ENCODE data around the gene CD84. TPM values are rescaled to one million over a fixed set of nuclear protein-coding genes. Genes with fewer than 3 reads are reported as not detected.
"Not testable (repeated sequence)": the region's sequence is repeated elsewhere in the genome, so short reads cannot be mapped to it uniquely, and the experiment has no call there.

CD84 gene
- polyA plus RNA-seq, 1 donor (not counting 4 experiments of a cell fraction or from before 2014, with no cell fraction given), result not detected

- Histone ChIP-seq H3K36me3 (ENCODE audit: control insufficient read depth in 2 of 2, extremely low read depth in 1 of 2, insufficient read depth in 2 of 2, low read length in 2 of 2) (no peaks in the 10 kb centered on the region), H3K27ac (ENCODE audit: control insufficient read depth, insufficient read depth, low read length) (no peak overlapping the region)
- no peak for DNase-seq (ENCODE audit: low read depth, low spot score)
These were observed 58.7 kb downstream of the CD84 start for GRCh38 chr1:160520582-160520981.

DNA sequence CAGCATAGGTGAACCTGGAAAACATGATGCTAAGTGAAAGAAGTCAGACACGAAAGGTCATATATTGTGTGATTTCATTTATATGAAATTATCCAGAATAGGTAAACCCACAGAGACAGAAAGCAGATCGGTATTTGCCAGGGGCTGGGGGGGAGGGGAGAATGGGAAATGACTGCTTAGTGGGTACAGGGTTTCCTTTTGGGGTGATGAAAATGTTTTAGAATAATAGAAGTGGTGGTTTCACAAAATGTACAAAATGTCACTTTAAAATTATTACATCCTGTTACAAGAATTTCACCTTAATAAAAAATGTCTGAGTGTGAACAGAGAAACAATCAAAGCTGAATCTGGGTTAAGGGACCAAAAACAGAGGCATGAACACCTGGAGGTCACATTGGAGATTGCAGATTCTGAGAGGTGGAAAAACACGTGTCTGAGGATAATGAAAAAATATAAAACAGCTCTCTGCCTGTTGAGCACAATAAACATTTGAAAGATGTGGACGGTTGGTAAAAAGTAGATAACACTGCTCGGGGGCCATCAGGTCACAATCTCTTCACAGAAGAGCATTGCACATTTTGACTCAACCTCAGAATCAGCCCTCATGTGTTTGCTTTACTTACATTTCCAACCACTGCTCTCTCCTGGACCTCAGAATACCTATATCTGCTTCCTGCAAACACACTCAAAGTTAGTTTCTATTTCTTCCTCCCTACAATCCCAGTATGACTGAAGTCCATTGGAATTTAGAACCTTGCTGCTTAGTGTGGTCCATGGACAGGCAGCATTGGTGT lies 59.5 kb downstream of the CD84 start:
- Histone ChIP-seq H3K36me3 (ENCODE audit: control insufficient read depth in 2 of 2, extremely low read depth in 1 of 2, insufficient read depth in 2 of 2, low read length in 2 of 2) (no peaks in the 10 kb centered on the region), H2AFZ (ENCODE audit: control insufficient read depth, low read length) (peak overlapping the region; percentile 52), H3K9ac (ENCODE audit: control insufficient read depth, extremely low read depth, insufficient read depth, low read length) (no peak overlapping the region), H3K9me1 (ENCODE audit: control insufficient read depth, extremely low read depth, insufficient read depth, low read length) (no peaks in the 10 kb centered on the region), H3K4me1 (ENCODE audit: control insufficient read depth, extremely low read depth, insufficient read depth, low read length) (peaks cover 17% of the 10 kb centered on the region), H3K9me3 (ENCODE audit: control insufficient read depth, low read depth, low read length) (no peaks in the 10 kb centered on the region), H3K27me3 (ENCODE audit: control insufficient read depth, extremely low read depth, insufficient read depth, low read length) (no peaks in the 10 kb centered on the region), H3K79me2 (ENCODE audit: control insufficient read depth, insufficient read depth, low read length) (no peaks in the 10 kb centered on the region), H4K20me1 (ENCODE audit: control insufficient read depth, extremely low read depth, insufficient read depth, low read length) (no peaks in the 10 kb centered on the region), H3K4me3 (ENCODE audit: control insufficient read depth in 2 of 3, extremely low read depth in 1 of 3, insufficient read depth in 2 of 3, low read depth in 1 of 3, low read length in 3 of 3) (peak overlapping the region in 1 of 3 experiments; percentile 41), H3K4me2 (ENCODE audit: control insufficient read depth, extremely low read depth, insufficient read depth, low read depth, low read length) (peak overlapping the region; percentile 18), H3K27ac (ENCODE audit: control insufficient read depth, insufficient read depth, low read length) (no peak overlapping the region)
- FAIRE-seq (peak; percentile 84), DNase-seq (ENCODE audit: low read depth, low spot score) (no peak)
- dilution Hi-C loops (cut with MboI; ENCODE audit: extremely low pct_ligation_motif_present, low sequenced_read_pairs), result no loop called here
- no peak for TF ChIP-seq CTCF (optimal IDR thresholded peaks at IDR 0.05 in 1 of 3, IDR thresholded peaks at IDR 0.05 in 1 of 3, conservative IDR thresholded peaks at IDR 0.05 in 1 of 3; ENCODE audit: extremely low read depth in 1 of 3, insufficient read depth in 2 of 3, low read length in 3 of 3)

More at GRCh38 chr1:160520582-160520981, 58.7 kb downstream of the CD84 start:
- dilution Hi-C loops (cut with MboI; ENCODE audit: extremely low pct_ligation_motif_present, low sequenced_read_pairs), result no loop called here
- peak overlapping the region in 1 of 3 experiments; percentile 41 for H3K4me3 ChIP-seq (ENCODE audit: control insufficient read depth in 2 of 3, extremely low read depth in 1 of 3, insufficient read depth in 2 of 3, low read depth in 1 of 3, low read length in 3 of 3)
- H3K27me3 ChIP-seq (ENCODE audit: control insufficient read depth, extremely low read depth, insufficient read depth, low read length), result no peaks in the 10 kb centered on the region
- H4K20me1 ChIP-seq (ENCODE audit: control insufficient read depth, extremely low read depth, insufficient read depth, low read length), result no peaks in the 10 kb centered on the region
- peak overlapping the region; percentile 18 for H3K4me2 ChIP-seq (ENCODE audit: control insufficient read depth, extremely low read depth, insufficient read depth, low read depth, low read length)
- FAIRE-seq, result peak; percentile 9
- no peak overlapping the region for H3K9ac ChIP-seq (ENCODE audit: control insufficient read depth, extremely low read depth, insufficient read depth, low read length)
- H3K9me1 ChIP-seq (ENCODE audit: control insufficient read depth, extremely low read depth, insufficient read depth, low read length), result no peaks in the 10 kb centered on the region
- peaks cover 17% of the 10 kb centered on the region for H3K4me1 ChIP-seq (ENCODE audit: control insufficient read depth, extremely low read depth, insufficient read depth, low read length)
- H3K9me3 ChIP-seq (ENCODE audit: control insufficient read depth, low read depth, low read length), result no peaks in the 10 kb centered on the region
- no peaks in the 10 kb centered on the region for H3K79me2 ChIP-seq (ENCODE audit: control insufficient read depth, insufficient read depth, low read length)
- TF ChIP-seq EZH2 (IDR thresholded peaks at IDR 0.05; ENCODE audit: low read length), result no peak
- TF ChIP-seq CTCF (optimal IDR thresholded peaks at IDR 0.05 in 1 of 3, IDR thresholded peaks at IDR 0.05 in 1 of 3, conservative IDR thresholded peaks at IDR 0.05 in 1 of 3; ENCODE audit: extremely low read depth in 1 of 3, insufficient read depth in 2 of 3, low read length in 3 of 3), result no peak
- no peak overlapping the region for H2AFZ ChIP-seq (ENCODE audit: control insufficient read depth, low read length)

DNA sequence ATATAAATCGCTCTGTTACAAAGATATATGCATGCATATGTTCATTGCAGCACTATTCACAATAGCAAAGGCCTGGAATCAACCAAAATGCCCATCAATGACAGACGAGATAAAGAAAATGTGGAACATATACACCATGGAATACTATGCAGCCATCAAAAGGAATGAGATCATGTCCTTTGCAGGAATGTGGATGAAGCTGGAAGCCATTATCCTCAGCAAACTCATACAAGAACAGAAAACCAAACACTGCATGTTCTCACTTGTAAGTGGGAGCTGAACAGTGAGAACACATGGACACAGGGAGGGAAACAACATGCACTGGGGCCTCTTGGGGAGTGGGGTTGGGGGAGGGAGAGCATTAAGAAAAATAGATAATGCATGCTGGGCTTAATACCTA lies 61.8 kb downstream of the CD84 start:
- DNase-seq (ENCODE audit: low read depth, low spot score); H3K27me3 ChIP-seq (ENCODE audit: control insufficient read depth, extremely low read depth, insufficient read depth, low read length); H3K9ac ChIP-seq (ENCODE audit: control insufficient read depth, extremely low read depth, insufficient read depth, low read length); H3K27ac ChIP-seq (ENCODE audit: control insufficient read depth, insufficient read depth, low read length); H3K79me2 ChIP-seq (ENCODE audit: control insufficient read depth, insufficient read depth, low read length); FAIRE-seq; H2AFZ ChIP-seq (ENCODE audit: control insufficient read depth, low read length); H3K9me1 ChIP-seq (ENCODE audit: control insufficient read depth, extremely low read depth, insufficient read depth, low read length); dilution Hi-C loops (cut with MboI; ENCODE audit: extremely low pct_ligation_motif_present, low sequenced_read_pairs); H3K4me3 ChIP-seq (ENCODE audit: control insufficient read depth in 2 of 3, extremely low read depth in 1 of 3, insufficient read depth in 2 of 3, low read depth in 1 of 3, low read length in 3 of 3); H3K9me3 ChIP-seq (ENCODE audit: control insufficient read depth, low read depth, low read length); H3K36me3 ChIP-seq (ENCODE audit: control insufficient read depth in 2 of 2, extremely low read depth in 1 of 2, insufficient read depth in 2 of 2, low read length in 2 of 2); H3K4me2 ChIP-seq (ENCODE audit: control insufficient read depth, extremely low read depth, insufficient read depth, low read depth, low read length); H4K20me1 ChIP-seq (ENCODE audit: control insufficient read depth, extremely low read depth, insufficient read depth, low read length): not testable (repeated sequence)
- H3K4me1 ChIP-seq (ENCODE audit: control insufficient read depth, extremely low read depth, insufficient read depth, low read length), result peaks cover 17% of the 10 kb centered on the region

DNA sequence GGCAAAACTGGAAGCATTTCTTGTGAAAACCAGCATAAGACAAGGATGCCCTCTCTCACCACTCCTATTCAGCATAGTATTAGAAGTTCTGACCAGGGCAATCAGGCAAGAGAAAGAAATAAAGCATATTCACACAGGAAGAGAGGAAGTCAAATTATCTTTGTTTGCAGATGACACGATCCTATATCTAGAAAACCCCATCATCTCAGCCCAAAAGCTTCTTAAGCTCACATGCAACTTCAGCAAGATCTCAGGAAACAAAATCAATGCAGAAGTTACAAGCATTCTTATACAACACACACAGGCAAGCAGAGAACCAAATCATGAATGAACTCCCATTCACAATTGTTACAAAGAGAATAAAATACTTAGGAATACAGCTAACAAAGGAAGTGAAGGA lies 63.4 kb downstream of the CD84 start:
- FAIRE-seq; H3K36me3 ChIP-seq (ENCODE audit: control insufficient read depth in 2 of 2, extremely low read depth in 1 of 2, insufficient read depth in 2 of 2, low read length in 2 of 2); H3K9me3 ChIP-seq (ENCODE audit: control insufficient read depth, low read depth, low read length); H3K27ac ChIP-seq (ENCODE audit: control insufficient read depth, insufficient read depth, low read length); H3K79me2 ChIP-seq (ENCODE audit: control insufficient read depth, insufficient read depth, low read length); DNase-seq (ENCODE audit: low read depth, low spot score); H3K4me2 ChIP-seq (ENCODE audit: control insufficient read depth, extremely low read depth, insufficient read depth, low read depth, low read length); H3K9ac ChIP-seq (ENCODE audit: control insufficient read depth, extremely low read depth, insufficient read depth, low read length); dilution Hi-C loops (cut with MboI; ENCODE audit: extremely low pct_ligation_motif_present, low sequenced_read_pairs); H3K9me1 ChIP-seq (ENCODE audit: control insufficient read depth, extremely low read depth, insufficient read depth, low read length); H2AFZ ChIP-seq (ENCODE audit: control insufficient read depth, low read length); H4K20me1 ChIP-seq (ENCODE audit: control insufficient read depth, extremely low read depth, insufficient read depth, low read length); H3K4me3 ChIP-seq (ENCODE audit: control insufficient read depth in 2 of 3, extremely low read depth in 1 of 3, insufficient read depth in 2 of 3, low read depth in 1 of 3, low read length in 3 of 3); H3K27me3 ChIP-seq (ENCODE audit: control insufficient read depth, extremely low read depth, insufficient read depth, low read length): not testable (repeated sequence)
- H3K4me1 ChIP-seq (ENCODE audit: control insufficient read depth, extremely low read depth, insufficient read depth, low read length), result peaks cover 15% of the 10 kb centered on the region
